GM12891 (cell line): ENCODE data around the gene C10orf67.

ENCODE experiments used
- POLR2A ChIP-seq: IDR thresholded peaks from 2 replicates; pipeline ENCODE4 v1.6.1; 2011; ENCODE audit warnings: low read depth, low read length, control low read depth
- POLR2AphosphoS5 ChIP-seq: IDR thresholded peaks from 2 replicates; pipeline ENCODE4 v1.6.1; 2011; ENCODE audit warnings: low read depth, low read length, control low read depth

DNA sequence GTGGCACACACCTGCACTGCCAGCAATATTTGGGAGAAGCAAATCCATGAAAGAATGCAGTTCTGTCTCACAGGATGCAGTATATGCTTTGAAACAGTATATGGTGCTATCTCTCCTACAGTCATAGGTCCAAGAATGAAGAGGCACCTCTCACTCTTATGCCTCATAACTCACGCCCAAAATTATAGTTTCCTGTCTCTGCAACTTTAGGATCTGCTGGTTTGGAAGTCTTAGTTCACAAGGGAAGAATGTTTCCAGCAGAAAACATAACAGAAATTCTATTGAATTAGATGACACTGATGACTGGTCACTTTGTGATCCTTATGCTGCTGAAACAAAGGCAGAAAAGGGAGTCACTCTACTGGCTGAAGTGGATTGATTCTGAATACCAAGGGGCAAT lies 5.7 kb downstream of the C10orf67 start:
- no peak for TF ChIP-seq POLR2AphosphoS5
- TF ChIP-seq POLR2A = no peak
